Upper lobe of right lung (tissue), 1 donor: ENCODE measurements around the gene HTR5A. TPM values are rescaled to one million over a fixed set of nuclear protein-coding genes. Genes with fewer than 3 reads are reported as not detected.

Source experiments
- ATAC-seq: fragments of 200-7000 bp; cut with Tn5 transposase; one replicate; pipeline ENCODE4 v1.9.1; 2020; ENCODE audit warnings: mild to moderate bottlenecking, moderate library complexity
- DNase-seq: peaks from one replicate; pipeline ENCODE4 v3.0.0-alpha.2; 2020
- H3K27ac ChIP-seq: fragments of 200-600 bp; one replicate; pipeline ENCODE4 v1.8.0; 2022
- H3K27me3 ChIP-seq: fragments of 200-600 bp; one replicate; pipeline ENCODE4 v1.8.0; 2022; ENCODE audit warnings: mild to moderate bottlenecking
- H3K36me3 ChIP-seq: fragments of 200-600 bp; one replicate; pipeline ENCODE4 v1.8.0; 2022
- H3K4me1 ChIP-seq: fragments of 200-600 bp; one replicate; pipeline ENCODE4 v1.8.0; 2022
- H3K4me3 ChIP-seq: fragments of 200-600 bp; one replicate; pipeline ENCODE4 v1.8.0; 2022; ENCODE audit warnings: mild to moderate bottlenecking
- H3K9me3 ChIP-seq: fragments of 200-600 bp; one replicate; pipeline ENCODE4 v1.8.0; 2022
- CTCF ChIP-seq: fragments of 200-600 bp; IDR thresholded peaks from one replicate; pipeline ENCODE4 v1.8.0; 2022; ENCODE audit warnings: antibody characterized with exemption
- intact Hi-C: fragments of 100-400 bp; cut with DNase I; formaldehyde crosslinking; loops from one replicate; pipeline ENCODE4 v1.11.0; 2022
- total RNA-seq: library from RNA; stranded (reverse); fragmentation: NEBNext Ultra II Directional; extraction: Animal tissue kit (Norgen Biotek cat#: 25700); gene quantifications from one replicate; pipeline ENCODE4 v1.2.1, GENCODE V29; 2021
- donor health status: DM: no; HTN: yes; CAD: no; lungs with severe emphysema.

Gene HTR5A
- total RNA-seq, 1 donor from 2014 or later: not detected

GRCh38 chr7:155071121-155071651 lies 1.1 kb downstream of the HTR5A start:
- Histone ChIP-seq H3K4me3 (no peak overlapping the region), H3K27ac (no peak overlapping the region), H3K9me3 (no peaks in the 10 kb centered on the region), H3K36me3 (no peaks in the 10 kb centered on the region), H3K27me3 (peaks cover 24% of the 10 kb centered on the region), H3K4me1 (no peaks in the 10 kb centered on the region)
- intact Hi-C loops: loop anchor here (5.0 kb wide), 1 partner anchor 356 kb away; no protein-coding TSS in a partner anchor
- DNase-seq: no peak
- no peak for ATAC-seq
- TF ChIP-seq CTCF: no peak

GRCh38 chr7:155071916-155072571 lies 1.9 kb downstream of the HTR5A start:
- TF ChIP-seq CTCF: no peak
- intact Hi-C loops: loop anchor here (5.0 kb wide), 1 partner anchor 355 kb away; no protein-coding TSS in a partner anchor
- DNase-seq (no peak), ATAC-seq (no peak)
- H3K27ac ChIP-seq: no peak overlapping the region
- peaks cover 31% of the 10 kb centered on the region for H3K27me3 ChIP-seq
- no peak overlapping the region for H3K4me3 ChIP-seq
- H3K36me3 ChIP-seq: no peaks in the 10 kb centered on the region
- no peaks in the 10 kb centered on the region for H3K9me3 ChIP-seq
- H3K4me1 ChIP-seq: no peaks in the 10 kb centered on the region

- Histone ChIP-seq H3K9me3 (no peaks in the 10 kb centered on the region), H3K27me3 (peaks cover 27% of the 10 kb centered on the region), H3K4me3 (no peak overlapping the region), H3K4me1 (no peaks in the 10 kb centered on the region), H3K36me3 (no peaks in the 10 kb centered on the region), H3K27ac (no peak overlapping the region)
- ATAC-seq: no peak
- intact Hi-C loops: loop anchor here (5.0 kb wide), 1 partner anchor 353 kb away; no protein-coding TSS in a partner anchor
- no peak for DNase-seq
- TF ChIP-seq CTCF: no peak
Observed at GRCh38 chr7:155073922-155074321, 3.8 kb downstream of the HTR5A start.

- H3K27me3 ChIP-seq: peaks cover 16% of the 10 kb centered on the region
- no peak for DNase-seq
- H3K4me3 ChIP-seq: no peak overlapping the region
- intact Hi-C loops: no loop called here
- no peaks in the 10 kb centered on the region for H3K4me1 ChIP-seq
- no peak for TF ChIP-seq CTCF
- H3K36me3 ChIP-seq: no peaks in the 10 kb centered on the region
- no peak for ATAC-seq
- no peak overlapping the region for H3K27ac ChIP-seq
- no peaks in the 10 kb centered on the region for H3K9me3 ChIP-seq
Observed at GRCh38 chr7:155084021-155084420, 13.9 kb downstream of the HTR5A start.

GRCh38 chr7:155084969-155085368 lies 14.8 kb downstream of the HTR5A start:
- Histone ChIP-seq H3K4me1 (no peaks in the 10 kb centered on the region), H3K27me3 (peaks cover 16% of the 10 kb centered on the region), H3K36me3 (no peaks in the 10 kb centered on the region), H3K9me3 (no peaks in the 10 kb centered on the region), H3K27ac (no peak overlapping the region), H3K4me3 (no peak overlapping the region)
- no peak for TF ChIP-seq CTCF
- DNase-seq: no peak
- intact Hi-C loops: no loop called here
- no peak for ATAC-seq
